ENCODE measurements around the gene DMPK. TPM values are rescaled to one million over a fixed set of nuclear protein-coding genes. Genes with fewer than 3 reads are reported as not detected.

The DMPK gene
- total and polyA plus RNA-seq, 5 donors from 2014 or later: 0.61 to 68.1 (median 1.5) TPM

DNA sequence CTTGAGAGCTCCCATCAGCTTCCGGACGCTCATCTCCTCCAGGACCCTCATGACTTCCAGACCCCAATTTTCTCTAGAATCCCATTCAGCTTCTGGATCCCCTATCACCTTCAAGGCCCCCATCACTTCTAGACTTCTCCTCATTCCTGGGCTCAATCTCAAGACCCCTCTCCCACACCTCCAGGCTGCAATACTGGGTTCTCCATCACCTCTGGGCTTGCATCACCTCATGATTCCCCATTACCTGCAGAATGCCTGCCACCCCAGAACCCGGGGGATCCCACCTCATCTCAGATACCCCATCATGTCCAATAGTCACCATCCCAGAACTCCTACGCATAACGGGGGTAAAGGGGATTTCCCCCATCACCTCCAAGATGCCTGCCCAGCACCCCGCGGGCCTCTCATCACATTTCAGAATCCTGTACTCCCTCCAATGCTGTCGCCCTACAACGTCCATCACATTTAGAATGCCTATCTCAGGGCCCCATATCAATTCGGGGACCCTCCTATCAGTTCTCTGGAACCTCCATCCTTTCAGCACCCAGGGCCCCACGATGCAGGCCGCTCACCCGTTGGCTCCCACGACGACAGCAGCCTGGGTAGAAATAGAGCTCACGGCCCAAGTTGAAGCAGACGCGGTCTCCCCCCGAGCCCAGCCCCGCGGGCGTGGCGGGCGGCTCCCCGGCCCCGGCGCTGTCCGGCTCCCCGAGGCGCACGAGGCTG lies 9.6 kb upstream of the DMPK start:
- peaks cover 0 to 2% (median 0%) of the 10 kb centered on the region in 7 donors for H3K9me3 Mint-ChIP-seq
- Histone ChIP-seq H3K36me3 (ENCODE audit: control insufficient read depth, insufficient read depth, low read length) (peaks cover 11% of the 10 kb centered on the region), H3K4me1 (ENCODE audit: control insufficient read depth, insufficient read depth, low read length, poor library complexity, severe bottlenecking) (peaks cover 25% of the 10 kb centered on the region), H3K27me3 (ENCODE audit: control insufficient read depth, insufficient read depth, low read length) (peaks cover 3% of the 10 kb centered on the region), H3K27ac (ENCODE audit: insufficient read depth, low read length, poor library complexity, severe bottlenecking) (peak overlapping the region; percentile 61), H3K9me3 (ENCODE audit: control insufficient read depth in 2 of 2, low read length in 2 of 2) (no peaks in the 10 kb centered on the region), H3K4me3 (ENCODE audit: low read depth, low read length) (peak overlapping the region; percentile 70)
- H3K4me3 Mint-ChIP-seq: peak overlapping the region; percentile 88 to 98 (median 94)
- H3K36me3 Mint-ChIP-seq: peaks cover 24% of the 10 kb centered on the region
- H3K27me3 Mint-ChIP-seq: peaks cover 15% of the 10 kb centered on the region
- ATAC-seq (ENCODE audit: low read depth in 2 of 2) (no peak), DNase-seq (no peak)
- peaks cover 7 to 49% (median 31%) of the 10 kb centered on the region in 4 donors for H3K4me1 Mint-ChIP-seq
- peak overlapping the region; percentile 30 to 94 (median 60) for H3K27ac Mint-ChIP-seq

DNA sequence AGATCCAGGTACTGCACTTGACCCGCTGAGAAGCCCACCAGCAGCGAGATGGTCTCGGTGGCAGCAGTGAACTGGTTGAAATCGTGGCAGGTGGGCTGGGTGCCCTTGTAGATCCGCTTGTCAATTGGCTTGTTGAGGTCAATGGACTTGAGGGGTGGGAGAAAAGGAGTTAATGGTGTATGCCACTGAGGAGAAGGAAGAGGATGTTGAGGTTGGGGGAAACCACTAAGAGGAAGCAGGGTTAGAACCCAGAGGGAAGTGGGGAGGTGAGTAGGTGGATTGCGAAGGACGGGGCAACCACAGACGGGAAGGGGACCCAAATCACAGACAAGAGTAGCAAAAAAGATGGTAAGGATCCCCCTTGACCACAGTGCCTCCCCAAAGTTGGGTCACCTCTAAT lies 8.7 kb upstream of the DMPK start:
- Histone ChIP-seq H3K4me3 (ENCODE audit: low read depth, low read length) (peak overlapping the region; percentile 70), H3K27me3 (ENCODE audit: control insufficient read depth, insufficient read depth, low read length) (peaks cover 3% of the 10 kb centered on the region), H3K36me3 (ENCODE audit: control insufficient read depth, insufficient read depth, low read length) (peaks cover 19% of the 10 kb centered on the region), H3K4me1 (ENCODE audit: control insufficient read depth, insufficient read depth, low read length, poor library complexity, severe bottlenecking) (peaks cover 25% of the 10 kb centered on the region), H3K9me3 (ENCODE audit: control insufficient read depth in 2 of 2, low read length in 2 of 2) (no peaks in the 10 kb centered on the region), H3K27ac (ENCODE audit: insufficient read depth, low read length, poor library complexity, severe bottlenecking) (no peak overlapping the region)
- Mint-ChIP-seq H3K36me3 (peaks cover 30% of the 10 kb centered on the region), H3K4me3 (peak overlapping the region; percentile 88 to 98 (median 94)), H3K27me3 (peaks cover 15% of the 10 kb centered on the region), H3K9me3 (peaks cover 0 to 2% (median 0%) of the 10 kb centered on the region in 7 donors), H3K4me1 (peaks cover 7 to 49% (median 31%) of the 10 kb centered on the region in 4 donors), H3K27ac (peak overlapping the region in 2 of 3 donors; percentile 22 to 30)
- ATAC-seq (ENCODE audit: low read depth in 2 of 2): no peak
- peak in 1 of 3 donors; percentile 70 for DNase-seq

GRCh38 chr19:45789035-45789786 lies 6.9 kb upstream of the DMPK start:
- Histone ChIP-seq H3K27ac (ENCODE audit: insufficient read depth, low read length, poor library complexity, severe bottlenecking) (no peak overlapping the region), H3K27me3 (ENCODE audit: control insufficient read depth, insufficient read depth, low read length) (no peaks in the 10 kb centered on the region), H3K36me3 (ENCODE audit: control insufficient read depth, insufficient read depth, low read length) (peaks cover 19% of the 10 kb centered on the region), H3K4me1 (ENCODE audit: control insufficient read depth, insufficient read depth, low read length, poor library complexity, severe bottlenecking) (peaks cover 25% of the 10 kb centered on the region), H3K9me3 (ENCODE audit: control insufficient read depth in 2 of 2, low read length in 2 of 2) (no peaks in the 10 kb centered on the region), H3K4me3 (ENCODE audit: low read depth, low read length) (no peak overlapping the region)
- no peak for DNase-seq
- Mint-ChIP-seq H3K9me3 (peaks cover 0 to 2% (median 0%) of the 10 kb centered on the region in 7 donors), H3K4me1 (peaks cover 7 to 45% (median 31%) of the 10 kb centered on the region in 4 donors), H3K36me3 (peaks cover 30% of the 10 kb centered on the region), H3K27me3 (peaks cover 10% of the 10 kb centered on the region), H3K4me3 (peak overlapping the region in 3 of 4 donors; percentile 15 to 37 (median 15)), H3K27ac (peak overlapping the region in 1 of 3 donors; percentile 15)
- ATAC-seq (ENCODE audit: low read depth in 2 of 2): no peak

DNA sequence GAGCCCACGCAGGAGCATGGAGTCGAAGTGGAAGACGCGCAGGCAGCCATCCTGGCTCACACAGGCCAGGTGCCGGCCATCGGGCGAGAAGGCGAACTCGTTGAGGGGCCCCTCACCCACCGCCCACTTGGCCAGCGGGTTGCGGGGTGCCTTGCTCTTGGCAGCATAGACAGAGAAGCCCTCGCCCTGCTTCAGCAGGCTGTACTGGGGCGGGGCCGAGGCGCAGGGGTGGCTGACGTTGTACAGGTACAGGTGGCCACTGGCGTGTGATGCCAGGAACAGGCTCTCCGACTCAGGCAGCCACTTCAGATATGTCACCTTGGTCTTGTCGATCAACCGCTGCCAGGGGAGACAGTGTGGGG lies 4.2 kb upstream of the DMPK start:
- no peaks in the 10 kb centered on the region for H3K9me3 ChIP-seq (ENCODE audit: control insufficient read depth in 2 of 2, low read length in 2 of 2)
- Mint-ChIP-seq H3K27ac (no peak overlapping the region), H3K9me3 (no peaks in the 10 kb centered on the region), H3K27me3 (no peaks in the 10 kb centered on the region), H3K4me3 (no peak overlapping the region), H3K4me1 (peaks cover 7 to 26% (median 16%) of the 10 kb centered on the region in 4 donors), H3K36me3 (peaks cover 30% of the 10 kb centered on the region)
- no peak overlapping the region for H3K27ac ChIP-seq (ENCODE audit: insufficient read depth, low read length, poor library complexity, severe bottlenecking)
- peaks cover 11% of the 10 kb centered on the region for H3K4me1 ChIP-seq (ENCODE audit: control insufficient read depth, insufficient read depth, low read length, poor library complexity, severe bottlenecking)
- peaks cover 19% of the 10 kb centered on the region for H3K36me3 ChIP-seq (ENCODE audit: control insufficient read depth, insufficient read depth, low read length)
- H3K4me3 ChIP-seq (ENCODE audit: low read depth, low read length): no peak overlapping the region
- no peaks in the 10 kb centered on the region for H3K27me3 ChIP-seq (ENCODE audit: control insufficient read depth, insufficient read depth, low read length)
- DNase-seq (no peak), ATAC-seq (ENCODE audit: low read depth in 2 of 2) (no peak)

- Histone ChIP-seq H3K36me3 (ENCODE audit: control insufficient read depth, insufficient read depth, low read length) (peaks cover 19% of the 10 kb centered on the region), H3K4me1 (ENCODE audit: control insufficient read depth, insufficient read depth, low read length, poor library complexity, severe bottlenecking) (peaks cover 6% of the 10 kb centered on the region), H3K27ac (ENCODE audit: insufficient read depth, low read length, poor library complexity, severe bottlenecking) (no peak overlapping the region), H3K9me3 (ENCODE audit: control insufficient read depth in 2 of 2, low read length in 2 of 2) (no peaks in the 10 kb centered on the region), H3K27me3 (ENCODE audit: control insufficient read depth, insufficient read depth, low read length) (no peaks in the 10 kb centered on the region), H3K4me3 (ENCODE audit: low read depth, low read length) (no peak overlapping the region)
- Mint-ChIP-seq H3K36me3 (peaks cover 29% of the 10 kb centered on the region), H3K9me3 (no peaks in the 10 kb centered on the region), H3K27me3 (no peaks in the 10 kb centered on the region), H3K4me3 (no peak overlapping the region), H3K27ac (no peak overlapping the region), H3K4me1 (peaks cover 3 to 20% (median 11%) of the 10 kb centered on the region in 4 donors)
- ATAC-seq (ENCODE audit: low read depth in 2 of 2) (no peak), DNase-seq (no peak)
Observed at GRCh38 chr19:45785781-45786532, 3.7 kb upstream of the DMPK start.

- Mint-ChIP-seq H3K27ac (no peak overlapping the region), H3K4me1 (peaks cover 0 to 18% (median 8%) of the 10 kb centered on the region in 4 donors), H3K9me3 (no peaks in the 10 kb centered on the region), H3K4me3 (no peak overlapping the region), H3K27me3 (no peaks in the 10 kb centered on the region), H3K36me3 (peaks cover 26% of the 10 kb centered on the region)
- Histone ChIP-seq H3K36me3 (ENCODE audit: control insufficient read depth, insufficient read depth, low read length) (peaks cover 19% of the 10 kb centered on the region), H3K27me3 (ENCODE audit: control insufficient read depth, insufficient read depth, low read length) (no peaks in the 10 kb centered on the region), H3K9me3 (ENCODE audit: control insufficient read depth in 2 of 2, low read length in 2 of 2) (no peaks in the 10 kb centered on the region), H3K27ac (ENCODE audit: insufficient read depth, low read length, poor library complexity, severe bottlenecking) (no peak overlapping the region), H3K4me3 (ENCODE audit: low read depth, low read length) (no peak overlapping the region), H3K4me1 (ENCODE audit: control insufficient read depth, insufficient read depth, low read length, poor library complexity, severe bottlenecking) (no peaks in the 10 kb centered on the region)
- DNase-seq (no peak), ATAC-seq (ENCODE audit: low read depth in 2 of 2) (no peak)
Observed at GRCh38 chr19:45785097-45785496, 2.8 kb upstream of the DMPK start.

DNA sequence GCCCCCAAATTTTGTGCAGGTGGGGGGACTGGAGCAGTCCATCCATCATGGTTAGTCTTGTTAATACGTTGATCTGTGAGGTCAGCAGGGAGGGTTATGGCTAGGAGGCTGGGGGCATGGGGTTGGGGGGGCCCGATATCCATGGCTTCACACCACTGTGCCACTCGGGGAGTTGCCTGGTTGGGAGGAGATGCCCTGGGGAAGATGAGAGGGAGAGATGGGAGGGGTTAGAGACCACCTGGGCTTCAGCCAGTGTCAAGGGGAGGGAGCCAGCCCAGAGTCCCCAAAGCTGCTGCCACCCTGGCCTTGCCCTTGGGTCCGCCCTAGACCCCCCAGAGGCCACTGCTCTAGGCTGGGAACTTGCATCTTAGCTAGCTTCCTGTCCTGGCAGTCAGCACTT lies 1.8 kb upstream of the DMPK start:
- Mint-ChIP-seq H3K27me3 (no peaks in the 10 kb centered on the region), H3K4me3 (no peak overlapping the region), H3K27ac (no peak overlapping the region), H3K4me1 (peaks cover 0 to 28% (median 12%) of the 10 kb centered on the region in 4 donors), H3K36me3 (peaks cover 27% of the 10 kb centered on the region), H3K9me3 (no peaks in the 10 kb centered on the region)
- H3K36me3 ChIP-seq (ENCODE audit: control insufficient read depth, insufficient read depth, low read length): peaks cover 16% of the 10 kb centered on the region
- ATAC-seq (ENCODE audit: low read depth in 2 of 2) (no peak), DNase-seq (no peak)
- no peaks in the 10 kb centered on the region for H3K27me3 ChIP-seq (ENCODE audit: control insufficient read depth, insufficient read depth, low read length)
- H3K27ac ChIP-seq (ENCODE audit: insufficient read depth, low read length, poor library complexity, severe bottlenecking): no peak overlapping the region
- H3K4me3 ChIP-seq (ENCODE audit: low read depth, low read length): no peak overlapping the region
- H3K4me1 ChIP-seq (ENCODE audit: control insufficient read depth, insufficient read depth, low read length, poor library complexity, severe bottlenecking): peaks cover 9% of the 10 kb centered on the region
- no peaks in the 10 kb centered on the region for H3K9me3 ChIP-seq (ENCODE audit: control insufficient read depth in 2 of 2, low read length in 2 of 2)
